Astrocyte (in vitro differentiated cells and primary cell): ENCODE results near the gene PRKG2. TPM values are rescaled to one million over a fixed set of nuclear protein-coding genes. Genes with fewer than 3 reads are reported as not detected.

Source experiments
- DNase-seq: peaks from one replicate; pipeline ENCODE4 v3.0.0-alpha.2; 2010; ENCODE audit warnings: low read depth
- FAIRE-seq: peaks from 2 replicates; lab custom pipeline; 2011; peaks lifted over from hg19 to GRCh38; lab: Jason Lieb, UNC
- H2AFZ ChIP-seq: 2 replicates; pipeline ENCODE4 v1.6.0; 2012; ENCODE audit warnings: low read depth, low read length, inconsistent platforms
- H3K27ac ChIP-seq: 2 replicates; pipeline ENCODE4 v1.5.1; 2011; ENCODE audit warnings: low read depth, low read length, inconsistent platforms
- H3K27me3 ChIP-seq: 2 replicates; pipeline ENCODE4 v1.6.0; 2011; ENCODE audit warnings: low read length, inconsistent platforms; ENCODE audit not compliant: insufficient read depth
- H3K36me3 ChIP-seq: 2 replicates; pipeline ENCODE4 v1.5.1; 2011; ENCODE audit warnings: low read length, inconsistent platforms; ENCODE audit not compliant: insufficient read depth
- H3K4me1 ChIP-seq: 2 replicates; pipeline ENCODE4 v1.5.1; 2011; ENCODE audit warnings: low read length, inconsistent platforms; ENCODE audit not compliant: insufficient read depth
- H3K4me2 ChIP-seq: 2 replicates; pipeline ENCODE4 v1.6.0; 2012; ENCODE audit warnings: low read length, inconsistent platforms
- H3K4me3 ChIP-seq: 2 replicates; pipeline ENCODE4 v1.5.1; 2011; ENCODE audit warnings: low read depth, mild to moderate bottlenecking, low read length, inconsistent platforms; ENCODE audit not compliant: insufficient read depth
- H3K79me2 ChIP-seq: 2 replicates; pipeline ENCODE4 v1.6.0; 2012; ENCODE audit warnings: mild to moderate bottlenecking, low read length, inconsistent platforms; ENCODE audit not compliant: insufficient read depth
- H3K9ac ChIP-seq: 2 replicates; pipeline ENCODE4 v1.6.0; 2012; ENCODE audit warnings: mild to moderate bottlenecking, low read length, inconsistent platforms
- H3K9me3 ChIP-seq: 2 replicates; pipeline ENCODE4 v1.5.1; 2012; ENCODE audit warnings: low read depth, mild to moderate bottlenecking, low read length, inconsistent platforms; ENCODE audit not compliant: insufficient read depth
- H4K20me1 ChIP-seq: 2 replicates; pipeline ENCODE4 v1.6.0; 2012; ENCODE audit warnings: low read length, inconsistent platforms; ENCODE audit not compliant: insufficient read depth
- H3K27ac Mint-ChIP-seq: one replicate; pipeline ENCODE4 v1.8.0; 2021; ENCODE audit warnings: mild to moderate bottlenecking, mixed read lengths; ENCODE audit not compliant: unreplicated experiment
- H3K27me3 Mint-ChIP-seq: one replicate; pipeline ENCODE4 v1.8.0; 2021; ENCODE audit warnings: low read depth, mixed read lengths; ENCODE audit not compliant: unreplicated experiment
- H3K36me3 Mint-ChIP-seq: one replicate; pipeline ENCODE4 v1.8.0; 2021; ENCODE audit warnings: low read depth, mixed read lengths; ENCODE audit not compliant: unreplicated experiment
- H3K4me1 Mint-ChIP-seq: one replicate; pipeline ENCODE4 v1.8.0; 2021; ENCODE audit warnings: low read depth, mixed read lengths; ENCODE audit not compliant: unreplicated experiment
- H3K4me3 Mint-ChIP-seq: one replicate; pipeline ENCODE4 v1.8.0; 2021; ENCODE audit warnings: mild to moderate bottlenecking, moderate library complexity, mixed read lengths; ENCODE audit not compliant: unreplicated experiment
- H3K9me3 Mint-ChIP-seq: one replicate; pipeline ENCODE4 v1.8.0; 2021; ENCODE audit warnings: mild to moderate bottlenecking, mixed read lengths; ENCODE audit not compliant: unreplicated experiment
- CTCF ChIP-seq: IDR thresholded peaks from 2 replicates; pipeline ENCODE4 v1.5.1; 2011; ENCODE audit warnings: low read depth, mild to moderate bottlenecking, inconsistent platforms, low read length, moderate library complexity; ENCODE audit not compliant: insufficient read depth
- EZH2 ChIP-seq: IDR thresholded peaks from 2 replicates; pipeline ENCODE4 v1.6.1; 2012; ENCODE audit warnings: mild to moderate bottlenecking, low read length, inconsistent platforms; ENCODE audit not compliant: insufficient read depth
- total RNA-seq: library from RNA; stranded (reverse); gene quantifications from 2 replicates; pipeline ENCODE4 v1.2.1, GENCODE V29; 2021

The PRKG2 gene
- total RNA-seq, 1 donor from 2014 or later, result 0.23 TPM

DNA sequence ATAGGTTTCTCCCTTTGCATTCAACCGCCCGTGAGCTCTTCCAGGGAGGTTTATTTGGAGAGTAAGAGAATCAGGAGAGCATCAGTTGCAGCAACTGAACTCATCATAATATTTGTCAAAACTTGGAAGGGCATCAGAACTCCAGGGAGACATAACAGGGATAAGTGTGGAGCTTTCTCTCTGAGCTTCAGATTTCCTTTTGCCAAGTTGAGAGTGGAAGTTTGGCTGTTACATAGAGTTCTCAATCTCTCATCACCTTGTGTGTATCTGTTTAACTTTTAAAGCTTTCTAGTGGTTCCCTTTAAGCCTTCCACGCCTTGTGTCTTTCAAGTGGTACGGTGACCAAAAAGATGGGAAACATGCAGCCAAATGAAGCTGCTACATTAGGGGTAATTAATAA is 165.7 kb downstream of the PRKG2 start:
- Mint-ChIP-seq H3K27ac (no peak overlapping the region), H3K9me3 (no peaks in the 10 kb centered on the region), H3K27me3 (peaks cover 7% of the 10 kb centered on the region), H3K4me1 (no peaks in the 10 kb centered on the region), H3K4me3 (no peak overlapping the region), H3K36me3 (no peaks in the 10 kb centered on the region)
- no peaks in the 10 kb centered on the region for H3K9me3 ChIP-seq
- no peak overlapping the region for H3K9ac ChIP-seq
- TF ChIP-seq CTCF, result no peak
- no peak for TF ChIP-seq EZH2
- H4K20me1 ChIP-seq, result no peaks in the 10 kb centered on the region
- no peak for FAIRE-seq
- no peaks in the 10 kb centered on the region for H3K36me3 ChIP-seq
- no peak for DNase-seq
- no peak overlapping the region for H3K27ac ChIP-seq
- H2AFZ ChIP-seq, result no peak overlapping the region
- no peak overlapping the region for H3K4me2 ChIP-seq
- no peaks in the 10 kb centered on the region for H3K4me1 ChIP-seq
- H3K79me2 ChIP-seq, result no peaks in the 10 kb centered on the region
- no peak overlapping the region for H3K4me3 ChIP-seq
- peaks cover 2% of the 10 kb centered on the region for H3K27me3 ChIP-seq

DNA sequence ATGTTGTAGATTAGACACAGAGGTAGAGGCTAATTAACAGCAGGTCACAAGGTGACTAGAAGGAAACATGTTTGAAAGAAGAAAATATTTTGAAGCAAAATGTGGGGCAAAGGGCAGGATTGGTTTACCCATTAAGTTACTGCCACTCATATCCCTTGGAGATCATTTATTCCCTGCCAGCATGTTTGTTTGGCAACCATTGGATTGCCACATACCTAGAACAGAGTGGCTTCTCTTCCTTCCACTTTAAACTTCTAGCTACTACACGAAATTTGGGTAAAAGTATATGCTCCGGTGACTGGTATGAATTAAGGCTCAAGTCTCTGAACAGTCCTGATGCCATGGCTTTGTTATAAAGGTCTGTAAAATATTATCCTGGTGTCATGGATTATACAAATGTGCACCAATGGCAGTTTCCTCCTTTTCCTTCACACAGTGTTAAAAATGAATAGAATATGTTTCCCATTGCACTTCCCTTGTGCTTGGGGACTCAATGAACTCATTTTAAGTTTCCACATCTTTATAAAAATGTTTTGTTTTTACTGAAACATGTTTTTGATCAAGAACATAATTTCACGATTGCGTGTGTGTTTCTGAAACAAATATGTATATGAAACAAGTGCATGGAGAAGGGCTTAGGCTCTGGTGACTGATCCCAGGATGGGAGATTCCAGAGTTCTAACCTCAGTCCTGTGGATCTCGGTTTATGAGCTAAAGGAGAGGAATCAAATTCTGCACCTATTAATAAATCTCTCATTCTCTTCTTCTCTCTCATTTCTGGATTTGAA is 172.2 kb downstream of the PRKG2 start:
- no peaks in the 10 kb centered on the region for H3K79me2 ChIP-seq
- H3K9me3 Mint-ChIP-seq, result no peaks in the 10 kb centered on the region
- no peak overlapping the region for H2AFZ ChIP-seq
- H3K9me3 ChIP-seq, result no peaks in the 10 kb centered on the region
- no peaks in the 10 kb centered on the region for H3K36me3 ChIP-seq
- H3K4me1 ChIP-seq, result no peaks in the 10 kb centered on the region
- H3K4me3 ChIP-seq, result no peak overlapping the region
- no peaks in the 10 kb centered on the region for H3K36me3 Mint-ChIP-seq
- H3K27me3 Mint-ChIP-seq, result peaks cover 7% of the 10 kb centered on the region
- H3K9ac ChIP-seq, result no peak overlapping the region
- H3K4me3 Mint-ChIP-seq, result no peak overlapping the region
- peaks cover 15% of the 10 kb centered on the region for H3K27me3 ChIP-seq
- no peak for DNase-seq
- no peak overlapping the region for H3K27ac Mint-ChIP-seq
- TF ChIP-seq CTCF (no peak), EZH2 (no peak)
- no peaks in the 10 kb centered on the region for H4K20me1 ChIP-seq
- H3K4me2 ChIP-seq, result no peak overlapping the region
- peaks cover 3% of the 10 kb centered on the region for H3K4me1 Mint-ChIP-seq
- no peak overlapping the region for H3K27ac ChIP-seq
- no peak for FAIRE-seq

DNA sequence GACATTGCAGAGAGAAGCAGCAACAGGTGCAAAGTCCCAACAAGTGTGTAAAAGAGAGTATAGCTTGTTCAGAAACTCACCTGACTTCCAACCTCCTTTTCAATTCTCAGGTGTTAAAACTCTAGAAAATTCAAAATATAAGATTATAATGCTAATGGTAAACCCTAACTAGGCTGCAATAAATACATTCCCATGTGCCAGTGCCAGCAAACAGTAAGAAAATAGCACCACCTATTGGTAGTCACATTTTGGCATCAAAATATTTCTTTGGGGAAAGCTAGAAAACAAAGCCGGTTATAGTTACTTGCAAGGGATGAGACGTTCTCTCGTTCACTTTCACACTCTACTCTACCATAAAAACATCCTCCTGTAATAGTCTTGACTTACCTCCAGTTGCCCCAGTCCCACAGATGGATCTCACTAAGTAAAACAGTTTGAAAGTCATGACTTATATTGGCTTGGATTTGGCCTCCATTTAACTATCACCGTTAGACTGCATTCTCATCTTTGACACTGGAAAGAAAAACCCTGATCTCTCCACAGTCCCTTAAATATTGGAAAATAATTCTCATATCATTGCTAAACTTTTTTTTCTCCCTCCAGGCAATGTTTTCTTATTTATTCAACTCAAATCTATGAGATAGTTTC is 174.9 kb downstream of the PRKG2 start:
- Histone ChIP-seq H3K4me3 (no peak overlapping the region), H3K9ac (no peak overlapping the region), H4K20me1 (no peaks in the 10 kb centered on the region), H3K36me3 (no peaks in the 10 kb centered on the region), H3K27me3 (peaks cover 17% of the 10 kb centered on the region), H2AFZ (no peak overlapping the region), H3K4me2 (no peak overlapping the region), H3K27ac (no peak overlapping the region), H3K4me1 (no peaks in the 10 kb centered on the region), H3K9me3 (no peaks in the 10 kb centered on the region), H3K79me2 (no peaks in the 10 kb centered on the region)
- DNase-seq, result peak; percentile 6
- Mint-ChIP-seq H3K27me3 (peaks cover 4% of the 10 kb centered on the region), H3K27ac (no peak overlapping the region), H3K36me3 (no peaks in the 10 kb centered on the region), H3K4me3 (no peak overlapping the region), H3K4me1 (peaks cover 3% of the 10 kb centered on the region), H3K9me3 (no peaks in the 10 kb centered on the region)
- FAIRE-seq, result peak; percentile 73
- TF ChIP-seq CTCF, result peak; percentile 87
- no peak for TF ChIP-seq EZH2
